Activated CD8-positive, alpha-beta memory T cell treated with anti-CD3 and anti-CD28 coated beads for 24 hours (primary cell): Measurements from ENCODE around the gene NHEJ1.

Experiments
- DNase-seq: peaks from one replicate; pipeline ENCODE4 v3.0.0-alpha.2; 2020

NHEJ1 gene

GRCh38 chr2:219165058-219165911 lies 4.7 kb upstream of the NHEJ1 start:
- no peak for DNase-seq

GRCh38 chr2:219163156-219163555 lies 2.5 kb upstream of the NHEJ1 start:
- DNase-seq = no peak

- no peak for DNase-seq
These were observed 482 bp upstream of the NHEJ1 start for GRCh38 chr2:219161097-219161496.

- no peak for DNase-seq
These were observed 837 bp downstream of the NHEJ1 start for GRCh38 chr2:219159771-219160185.

- no peak for DNase-seq
These were observed 2.0 kb downstream of the NHEJ1 start for GRCh38 chr2:219158586-219158985.

GRCh38 chr2:219158025-219158424 lies 2.6 kb downstream of the NHEJ1 start:
- DNase-seq = no peak

- no peak for DNase-seq
These were observed 3.2 kb downstream of the NHEJ1 start for GRCh38 chr2:219157396-219157795.

- no peak for DNase-seq
These were observed 5.5 kb downstream of the NHEJ1 start for GRCh38 chr2:219155054-219155644.

- no peak for DNase-seq
These were observed 10.9 kb downstream of the NHEJ1 start for GRCh38 chr2:219149667-219150066.

- DNase-seq = no peak
These were observed 18.3 kb downstream of the NHEJ1 start for GRCh38 chr2:219142329-219142728.

- DNase-seq = no peak
These were observed 19.9 kb downstream of the NHEJ1 start for GRCh38 chr2:219140722-219141121.

GRCh38 chr2:219133976-219134375 lies 26.6 kb downstream of the NHEJ1 start:
- no peak for DNase-seq

GRCh38 chr2:219131744-219132143 lies 28.9 kb downstream of the NHEJ1 start:
- no peak for DNase-seq

- DNase-seq = no peak
These were observed 29.3 kb downstream of the NHEJ1 start for GRCh38 chr2:219131327-219131726.

GRCh38 chr2:219129589-219129988 lies 31.0 kb downstream of the NHEJ1 start:
- no peak for DNase-seq

GRCh38 chr2:219128396-219128795 lies 32.2 kb downstream of the NHEJ1 start:
- no peak for DNase-seq

- DNase-seq = no peak
These were observed 33.5 kb downstream of the NHEJ1 start for GRCh38 chr2:219127037-219127635.

GRCh38 chr2:219126555-219126954 lies 34.1 kb downstream of the NHEJ1 start:
- DNase-seq = no peak

- DNase-seq = no peak
These were observed 34.7 kb downstream of the NHEJ1 start for GRCh38 chr2:219125886-219126270.

GRCh38 chr2:219125225-219125885 lies 35.3 kb downstream of the NHEJ1 start:
- no peak for DNase-seq

GRCh38 chr2:219124381-219125110 lies 36.1 kb downstream of the NHEJ1 start:
- DNase-seq = no peak

- no peak for DNase-seq
These were observed 37.1 kb downstream of the NHEJ1 start for GRCh38 chr2:219123356-219124135.
